Activated CD4-positive, alpha-beta T cell treated with anti-CD3 and anti-CD28 coated beads for 1 hour (primary cell): Measurements from ENCODE around the gene SKI.
"Not testable (repeated sequence)": the region's sequence is repeated elsewhere in the genome, so short reads cannot be mapped to it uniquely, and the experiment has no call there.

Experiments used
- DNase-seq: peaks from one replicate; pipeline ENCODE4 v3.0.0-alpha.2; 2020

SKI gene

GRCh38 chr1:2231532-2232254 lies 3.6 kb downstream of the SKI start:
- DNase-seq: peak; percentile 63

- DNase-seq: no peak
These were observed 4.3 kb downstream of the SKI start for GRCh38 chr1:2232255-2232915.

- DNase-seq: no peak
These were observed 4.9 kb downstream of the SKI start for GRCh38 chr1:2232916-2233438.

- no peak for DNase-seq
These were observed 5.3 kb downstream of the SKI start for GRCh38 chr1:2233468-2233867.

- peak; percentile 62 for DNase-seq
These were observed 6.1 kb downstream of the SKI start for GRCh38 chr1:2233997-2234761.

- DNase-seq: no peak
These were observed 6.6 kb downstream of the SKI start for GRCh38 chr1:2234762-2235113.

GRCh38 chr1:2235300-2235998 lies 7.3 kb downstream of the SKI start:
- no peak for DNase-seq

GRCh38 chr1:2236695-2237677 lies 8.9 kb downstream of the SKI start:
- no peak for DNase-seq

- DNase-seq: no peak
These were observed 9.7 kb downstream of the SKI start for GRCh38 chr1:2237773-2238172.

GRCh38 chr1:2238361-2239012 lies 10.4 kb downstream of the SKI start:
- DNase-seq: no peak

GRCh38 chr1:2239013-2239370 lies 10.9 kb downstream of the SKI start:
- no peak for DNase-seq

GRCh38 chr1:2239384-2239985 lies 11.4 kb downstream of the SKI start:
- DNase-seq: no peak

GRCh38 chr1:2240270-2241156 lies 12.4 kb downstream of the SKI start:
- DNase-seq: no peak

- no peak for DNase-seq
These were observed 13.7 kb downstream of the SKI start for GRCh38 chr1:2241820-2242219.

- DNase-seq: no peak
These were observed 15.0 kb downstream of the SKI start for GRCh38 chr1:2242814-2243725.

- DNase-seq: not testable (repeated sequence)
These were observed 18.9 kb downstream of the SKI start for GRCh38 chr1:2247045-2247394.

- no peak for DNase-seq
These were observed 19.6 kb downstream of the SKI start for GRCh38 chr1:2247760-2248126.

- DNase-seq: no peak
These were observed 20.2 kb downstream of the SKI start for GRCh38 chr1:2248127-2248826.
